GM21367 (cell line): ENCODE results near the gene CPEB1.
A peak's percentile ranks its signal among the peaks of the same experiment; 100 is the strongest.
"Not testable (repeated sequence)": the region's sequence is repeated elsewhere in the genome, so short reads cannot be mapped to it uniquely, and the experiment has no call there.

Experiments
- ATAC-seq: cut with Tn5 transposase; IDR thresholded peaks from one replicate; pipeline ENCODE4 v1.9.1; 2021; ENCODE audit not compliant: unreplicated experiment

CPEB1 gene

DNA sequence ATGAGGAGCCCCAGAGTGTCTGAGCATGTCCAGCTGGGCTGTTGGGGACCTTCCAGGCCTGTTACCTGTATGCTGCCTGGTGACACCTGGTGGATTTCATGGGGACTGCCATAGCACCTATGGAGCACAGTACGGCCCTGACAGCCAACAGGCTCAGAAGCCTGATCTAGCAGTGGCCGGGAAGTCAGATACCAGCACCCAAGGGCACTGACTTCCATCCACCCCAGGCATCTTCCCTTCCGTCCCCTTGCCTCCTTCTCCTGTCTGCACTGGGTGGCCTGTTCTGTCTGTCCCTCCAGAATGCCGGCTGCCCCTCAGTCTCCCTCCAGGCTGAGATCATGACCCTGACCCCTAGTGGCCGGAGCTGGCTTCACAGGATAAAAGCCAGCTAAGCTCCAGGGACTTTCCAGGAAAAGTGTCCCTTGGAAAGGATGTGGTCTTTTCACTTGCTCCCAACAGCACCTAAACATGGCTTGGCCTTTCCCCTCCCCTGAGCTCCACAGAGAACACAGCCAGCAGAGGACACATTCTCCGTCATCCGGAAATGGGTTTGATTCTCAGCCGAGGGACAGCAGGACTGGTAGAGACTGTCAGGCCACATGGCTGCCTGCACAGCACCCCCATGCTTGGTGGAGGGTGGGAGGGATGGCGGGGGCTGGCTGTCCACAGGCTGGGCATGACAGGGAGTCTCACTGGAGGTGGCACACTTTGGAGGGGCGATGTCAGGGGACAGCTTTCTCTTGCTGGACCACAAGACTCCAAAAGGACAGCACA lies 116.4 kb downstream of the CPEB1 start:
- peak; percentile 92 for ATAC-seq

DNA sequence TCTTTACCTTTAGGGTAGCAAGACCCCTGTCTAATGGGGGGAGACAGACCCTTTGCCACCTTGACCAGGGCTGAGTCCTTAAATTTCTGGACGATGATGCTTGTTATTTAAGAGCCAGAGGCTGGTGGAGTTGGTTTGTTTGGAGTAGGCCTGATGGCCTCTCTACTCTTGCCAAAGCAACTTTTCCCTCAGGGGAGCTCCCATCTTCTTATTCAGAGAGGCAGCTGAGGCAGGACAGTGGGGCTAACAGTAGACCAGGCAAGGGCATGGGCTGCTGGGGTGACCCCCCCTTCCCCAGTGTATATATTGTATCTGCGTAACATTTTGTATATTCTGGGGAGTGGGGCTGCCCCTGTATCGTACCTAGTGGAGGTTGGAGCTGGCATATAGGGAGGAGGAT lies 117.2 kb downstream of the CPEB1 start:
- no peak for ATAC-seq

DNA sequence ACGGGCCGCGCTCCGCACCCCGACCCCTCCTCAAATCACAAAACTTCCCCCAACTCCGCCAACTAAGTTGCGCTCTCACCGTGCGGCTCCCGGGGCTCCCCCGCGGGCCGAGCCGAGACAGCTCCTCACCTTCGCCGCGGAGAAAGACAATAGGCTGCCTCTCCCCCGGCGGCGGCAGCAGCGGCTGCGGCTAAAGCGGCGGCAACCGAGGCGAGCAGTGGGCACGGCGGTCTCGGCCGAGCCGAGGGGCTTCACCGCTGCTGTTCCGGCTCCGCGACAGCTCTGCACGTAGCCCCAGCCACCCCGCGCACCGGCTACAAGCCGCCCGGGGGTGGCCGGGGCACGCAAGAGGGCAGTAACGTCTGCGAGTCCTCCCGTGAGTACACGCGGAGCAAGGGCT lies 133.6 kb downstream of the CPEB1 start:
- not testable (repeated sequence) for ATAC-seq

DNA sequence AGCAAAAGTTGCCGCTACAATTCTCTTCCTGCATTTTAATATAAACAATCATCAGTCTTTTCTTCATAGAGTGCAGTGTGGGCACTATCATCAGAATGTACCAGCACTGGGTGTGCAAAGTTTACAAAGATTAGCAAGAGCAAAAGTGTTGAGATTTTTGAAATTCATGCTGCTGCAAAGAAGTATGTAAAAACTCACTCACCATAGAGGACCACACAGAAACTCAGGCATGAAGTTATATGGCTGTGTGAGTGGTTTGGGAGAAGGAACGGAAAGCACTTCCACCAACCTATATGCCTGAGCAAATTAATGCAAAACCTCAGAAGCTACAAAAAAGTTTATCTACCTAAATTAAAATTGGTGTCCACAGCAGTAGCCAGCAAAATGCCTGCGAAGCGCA lies 139.5 kb downstream of the CPEB1 start:
- not testable (repeated sequence) for ATAC-seq

DNA sequence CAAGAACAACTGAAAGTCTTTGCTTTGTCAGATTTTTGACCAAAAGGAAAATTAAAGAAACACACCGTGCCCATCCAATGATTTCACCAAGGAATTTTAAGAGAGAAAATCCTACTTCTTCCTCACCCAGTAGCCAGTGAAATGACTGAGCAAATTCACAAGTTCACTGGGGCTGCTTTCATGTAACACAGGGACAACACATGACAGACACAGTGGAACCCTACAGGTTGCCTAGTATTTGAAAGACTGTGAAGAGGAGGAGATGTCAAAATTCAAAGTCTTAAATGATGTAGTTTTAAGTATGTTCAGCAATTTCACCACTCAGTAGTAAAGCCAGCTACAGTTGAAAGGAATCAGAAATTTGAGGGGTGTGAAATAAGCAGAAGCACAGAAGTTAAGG lies 140.1 kb downstream of the CPEB1 start:
- ATAC-seq: not testable (repeated sequence)

DNA sequence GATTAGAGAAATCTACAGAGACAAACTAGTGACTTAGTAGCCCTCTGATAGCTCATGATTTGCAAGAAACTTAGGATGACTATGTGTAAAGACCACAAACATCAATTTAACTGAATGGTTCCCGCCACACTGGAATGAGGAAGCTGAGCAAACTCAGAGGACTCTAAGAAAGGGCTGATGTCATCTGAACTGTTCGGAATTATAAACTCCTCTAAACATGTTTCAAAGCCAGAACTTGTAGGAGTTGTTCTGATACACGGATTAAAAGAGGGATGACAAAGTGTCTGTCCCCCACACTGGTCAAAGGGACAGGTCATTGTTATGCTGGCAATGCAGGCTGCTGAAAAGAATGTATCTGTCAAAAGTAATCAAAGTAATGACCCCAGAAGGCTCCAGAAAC lies 141.3 kb downstream of the CPEB1 start:
- not testable (repeated sequence) for ATAC-seq

DNA sequence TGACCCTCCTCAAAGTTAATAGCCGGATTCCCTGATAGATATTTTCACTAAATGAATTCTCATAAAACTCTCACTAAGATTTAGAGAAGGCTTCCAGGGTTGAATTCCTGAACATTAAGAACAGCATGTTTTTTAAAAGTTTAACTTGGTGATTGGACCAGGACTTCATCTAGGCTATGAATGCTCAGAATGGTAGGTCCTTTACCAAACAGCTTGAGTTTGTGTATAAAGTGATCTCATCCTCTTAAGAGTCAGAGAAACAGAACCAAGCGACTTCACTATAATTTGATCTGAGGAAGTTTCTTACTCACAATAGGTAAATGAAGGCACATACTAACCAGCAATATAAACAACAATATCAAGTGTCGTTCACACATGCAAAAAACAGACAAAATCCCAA lies 143.1 kb downstream of the CPEB1 start:
- ATAC-seq: not testable (repeated sequence)

DNA sequence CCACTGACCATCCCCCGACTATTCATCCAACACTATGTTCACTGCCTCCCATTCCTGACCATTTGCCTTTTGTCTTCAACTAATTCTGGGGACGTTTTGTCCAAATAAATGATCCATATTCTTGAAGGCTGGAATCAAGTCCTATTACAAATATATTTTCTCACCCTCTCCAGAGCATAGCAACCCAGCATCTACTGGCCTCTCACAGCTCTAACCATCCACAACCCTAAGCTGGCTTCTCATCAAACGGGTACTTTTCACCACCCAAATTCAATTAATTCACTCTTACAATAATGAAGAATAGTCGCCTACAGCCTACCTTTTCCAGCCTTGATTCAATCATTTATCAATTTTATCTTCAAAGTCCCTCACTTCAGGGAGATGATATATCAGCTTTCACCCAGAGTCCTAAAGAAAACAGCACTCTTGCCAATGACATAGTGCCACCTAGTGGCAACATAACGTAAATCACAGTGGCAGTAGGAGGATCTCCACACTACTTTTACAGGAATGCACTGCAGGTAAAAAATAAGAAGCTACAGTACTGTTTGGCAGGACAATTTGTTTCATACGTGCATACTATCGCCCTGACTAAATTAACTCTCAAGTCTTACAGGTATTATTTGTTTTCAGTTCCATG lies 144.3 kb downstream of the CPEB1 start:
- not testable (repeated sequence) for ATAC-seq

DNA sequence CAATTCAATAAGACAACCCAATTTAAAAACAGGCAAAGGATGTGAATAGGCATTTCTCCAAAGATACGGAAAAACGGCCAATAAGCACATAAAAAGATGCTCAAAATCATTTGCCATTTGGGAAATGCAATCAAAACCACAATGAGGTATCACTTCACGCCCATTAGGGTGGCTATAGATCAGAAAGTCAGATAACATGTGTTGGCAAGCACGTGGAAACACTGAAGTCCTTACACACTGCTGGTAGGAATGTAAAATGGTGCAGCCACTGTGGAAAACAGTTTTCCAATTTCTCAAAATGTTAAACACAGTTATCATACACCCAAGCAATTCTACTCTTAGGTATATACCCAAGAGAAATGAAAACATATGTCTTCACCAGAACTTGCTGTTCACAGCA lies 146.4 kb downstream of the CPEB1 start:
- not testable (repeated sequence) for ATAC-seq

DNA sequence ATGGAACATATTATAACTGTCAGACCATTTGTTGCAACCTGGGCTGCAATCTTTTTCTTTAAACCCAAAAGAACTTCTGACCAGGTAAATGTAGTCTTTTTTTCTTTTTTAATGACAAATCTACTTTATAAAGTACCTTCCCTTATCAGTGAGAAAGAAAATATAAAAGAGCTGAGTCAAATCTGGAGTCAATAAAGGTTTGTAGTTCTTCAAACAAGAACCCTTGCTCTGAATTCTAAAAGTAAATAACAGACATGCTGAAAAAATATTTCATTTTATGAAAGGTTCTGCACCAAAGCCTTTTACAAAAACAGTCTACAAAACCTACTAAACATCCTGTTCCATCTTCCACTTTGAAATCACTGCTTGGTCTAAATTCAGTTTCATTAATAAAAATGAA lies 149.2 kb downstream of the CPEB1 start:
- not testable (repeated sequence) for ATAC-seq
